Stomach (tissue), 9 donors: ENCODE data around the gene RABGAP1L. TPM values are rescaled to one million over a fixed set of nuclear protein-coding genes. Genes with fewer than 3 reads are reported as not detected.
"Not testable (repeated sequence)": the region's sequence is repeated elsewhere in the genome, so short reads cannot be mapped to it uniquely, and the experiment has no call there.

ENCODE experiments used
- DNase-seq, 2 donors: peaks; one replicate each; pipeline versions ENCODE4 v3.0.0 to v3.0.0-alpha.2; 2013 to 2019
- H3K27ac ChIP-seq, 5 donors: fragments of 200-600 bp in 4 of 5; sonication (generic) in 4 of 5; one replicate each; pipeline ENCODE4 v1.5.1; 2013 to 2019; ENCODE audit warnings: mild to moderate bottlenecking in 1 of 5, moderate library complexity in 1 of 5
- H3K27me3 ChIP-seq, 3 donors: fragments of 200-600 bp; sonication (generic); one replicate each; pipeline ENCODE4 v1.5.1; 2017 to 2019; ENCODE audit warnings: mixed run types in 1 of 3
- H3K36me3 ChIP-seq, 4 donors: fragments of 200-600 bp; sonication (generic); 1 replicate in 3 of 4; 2 replicates in 1 of 4; pipeline ENCODE4 v1.5.1; 2016 to 2019
- H3K4me1 ChIP-seq, 4 donors: fragments of 200-600 bp; sonication (generic); one replicate each; pipeline ENCODE4 v1.5.1; 2016 to 2019
- H3K4me3 ChIP-seq, 4 donors: fragments of 200-600 bp; sonication (generic) in 3 of 4; one replicate each; pipeline ENCODE4 v1.5.1; 2016 to 2019; ENCODE audit warnings: mild to moderate bottlenecking in 1 of 4
- H3K9me3 ChIP-seq, 4 donors: fragments of 200-600 bp; sonication (generic); one replicate each; pipeline ENCODE4 v1.5.1; 2016 to 2019
- EP300 ChIP-seq: sonication (generic); formaldehyde crosslinking; IDR thresholded peaks from one replicate; pipeline ENCODE4 v1.6.1; 2017; ENCODE audit warnings: antibody characterized with exemption
- POLR2A ChIP-seq, 4 donors: fragments of 450-650 bp; IDR thresholded peaks; one replicate each; pipeline ENCODE4 v1.6.1; 2016; ENCODE audit warnings: antibody characterized with exemption in 4 of 4, control low read depth in 2 of 4, mild to moderate bottlenecking in 1 of 4, moderate library complexity in 1 of 4
- POLR2AphosphoS5 ChIP-seq, 3 donors: sonication (generic); formaldehyde crosslinking; IDR thresholded peaks; one replicate each; pipeline ENCODE4 v1.6.1; 2016; ENCODE audit warnings: antibody characterized with exemption in 3 of 3
- WGBS, 5 donors: extraction: QIAGEN DNeasy Blood & Tissue Kit in 3 of 5; methylation state at CpG; one replicate each; pipeline versions ENCODE4 v1.1.5 to v1.1.7; 2013 to 2018; 5-methylcytosine and 5-hydroxymethylcytosine counted together
- intact Hi-C: fragments of 100-400 bp; cut with DNase I; formaldehyde crosslinking; loops from one replicate; pipeline ENCODE4 v1.15.1; 2023; ENCODE audit warnings: low total_unique reads
- polyA plus RNA-seq, 3 donors: library from polyadenylated mRNA; stranded (reverse); fragments of 200-250 nt; gene quantifications; one replicate each; pipeline ENCODE4 v1.2.3, GENCODE V29; 2013
- total RNA-seq, 5 donors: library from RNA; depleted of rRNA; stranded (reverse); fragments of >200 nt; gene quantifications; one replicate each; pipeline versions ENCODE4 v1.1.0 to v1.2.3, GENCODE V29; 2014 to 2016
- TF ChIP-seq, protein P1 (sequence below), 7 experiments: fragments of 450-650 bp in 4 of 7; fragments of 200-600 bp in 3 of 7; sonication (generic) in 3 of 7; IDR thresholded peaks; one replicate each; pipeline ENCODE4 v1.5.1; 2016 to 2019; ENCODE audit warnings: antibody characterized with exemption in 7 of 7, control low read depth in 2 of 7, mild to moderate bottlenecking in 1 of 7
- donor health status: healthy with polysubstance abuse.
- donor health status: Bipolar disorder and iron deficiency.
- donor health status: healthy.

RABGAP1L gene
- total and polyA plus RNA-seq, 8 donors: 14.2 to 238 (median 57.9) TPM

DNA sequence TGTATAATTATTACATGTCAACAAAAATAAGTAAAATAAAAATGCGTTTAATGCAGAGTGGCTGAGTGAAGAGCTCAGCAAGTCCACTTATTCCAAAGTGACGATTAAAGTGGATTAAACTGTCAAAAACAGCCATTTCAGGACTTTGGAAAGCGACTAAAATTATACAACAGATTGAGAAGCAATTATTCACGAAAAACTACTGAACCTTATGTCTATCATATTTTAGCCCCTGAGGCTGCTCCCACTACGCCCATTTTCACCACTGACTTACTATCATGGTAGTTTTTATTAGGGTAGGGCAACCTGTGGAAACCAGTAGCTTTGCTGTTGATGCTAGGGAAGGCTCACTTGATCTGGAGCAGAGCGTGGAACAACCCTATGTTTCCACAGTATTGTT is 174.1 kb downstream of the RABGAP1L start:
- no peak for DNase-seq
- TF ChIP-seq, protein P1, sequence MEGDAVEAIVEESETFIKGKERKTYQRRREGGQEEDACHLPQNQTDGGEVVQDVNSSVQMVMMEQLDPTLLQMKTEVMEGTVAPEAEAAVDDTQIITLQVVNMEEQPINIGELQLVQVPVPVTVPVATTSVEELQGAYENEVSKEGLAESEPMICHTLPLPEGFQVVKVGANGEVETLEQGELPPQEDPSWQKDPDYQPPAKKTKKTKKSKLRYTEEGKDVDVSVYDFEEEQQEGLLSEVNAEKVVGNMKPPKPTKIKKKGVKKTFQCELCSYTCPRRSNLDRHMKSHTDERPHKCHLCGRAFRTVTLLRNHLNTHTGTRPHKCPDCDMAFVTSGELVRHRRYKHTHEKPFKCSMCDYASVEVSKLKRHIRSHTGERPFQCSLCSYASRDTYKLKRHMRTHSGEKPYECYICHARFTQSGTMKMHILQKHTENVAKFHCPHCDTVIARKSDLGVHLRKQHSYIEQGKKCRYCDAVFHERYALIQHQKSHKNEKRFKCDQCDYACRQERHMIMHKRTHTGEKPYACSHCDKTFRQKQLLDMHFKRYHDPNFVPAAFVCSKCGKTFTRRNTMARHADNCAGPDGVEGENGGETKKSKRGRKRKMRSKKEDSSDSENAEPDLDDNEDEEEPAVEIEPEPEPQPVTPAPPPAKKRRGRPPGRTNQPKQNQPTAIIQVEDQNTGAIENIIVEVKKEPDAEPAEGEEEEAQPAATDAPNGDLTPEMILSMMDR (IDR thresholded peaks at IDR 0.05): no peak
- no peak for TF ChIP-seq POLR2AphosphoS5 (IDR thresholded peaks at IDR 0.05)
- TF ChIP-seq POLR2A (IDR thresholded peaks at IDR 0.05): no peak
- no peak for TF ChIP-seq EP300
- Histone ChIP-seq H3K27me3 (no peaks in the 10 kb centered on the region), H3K4me3 (no peak overlapping the region), H3K27ac (no peak overlapping the region), H3K4me1 (no peaks in the 10 kb centered on the region), H3K9me3 (no peaks in the 10 kb centered on the region), H3K36me3 (no peaks in the 10 kb centered on the region)
- intact Hi-C loops: no loop called here
- WGBS, 5 donors: 92 to 97% (median 94%) methylated on average over 6 of the region's 6 CpGs

DNA sequence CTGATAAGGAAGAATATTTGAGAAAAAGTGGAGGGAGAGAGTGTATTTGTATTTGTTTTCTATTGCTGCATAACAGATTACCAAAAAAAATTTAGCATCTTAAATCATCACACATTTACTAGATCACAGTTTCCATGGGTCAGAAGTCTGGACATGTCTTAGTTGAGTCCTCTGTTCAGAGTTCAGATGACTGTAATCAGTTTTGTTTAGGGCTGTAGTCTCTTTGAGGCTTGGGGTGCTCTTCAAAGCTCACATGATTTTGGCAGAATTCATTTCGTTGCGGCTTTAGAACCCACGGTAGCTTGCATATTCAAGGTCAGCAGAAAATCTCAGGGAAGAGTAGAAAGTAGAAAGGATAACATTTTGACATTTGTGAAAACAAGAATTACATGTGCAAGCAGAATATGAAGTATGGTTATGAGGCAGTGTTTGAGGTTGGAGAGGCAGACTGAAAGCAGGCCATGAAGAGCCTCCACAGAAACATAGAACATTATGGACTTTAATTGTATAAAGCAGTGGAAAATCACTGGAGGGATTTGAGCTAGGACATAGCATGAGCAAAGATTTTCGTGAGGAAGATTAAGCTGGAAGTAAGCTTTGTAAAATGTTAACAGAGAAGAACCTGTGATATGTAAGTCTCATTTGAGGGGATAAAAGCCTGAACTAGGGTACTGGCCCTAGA is 177.8 kb downstream of the RABGAP1L start:
- Histone ChIP-seq H3K4me1 (no peaks in the 10 kb centered on the region), H3K27me3 (no peaks in the 10 kb centered on the region), H3K9me3 (peaks cover 0 to 3% (median 0%) of the 10 kb centered on the region in 4 donors), H3K27ac (no peak overlapping the region), H3K4me3 (no peak overlapping the region), H3K36me3 (no peaks in the 10 kb centered on the region)
- intact Hi-C loops: no loop called here
- no peak for DNase-seq
- 82 to 91% (median 90%) methylated on average over 4 of the region's 4 CpGs for WGBS, 5 donors
- no peak for TF ChIP-seq EP300
- TF ChIP-seq POLR2AphosphoS5 (IDR thresholded peaks at IDR 0.05): no peak
- TF ChIP-seq POLR2A (IDR thresholded peaks at IDR 0.05): no peak
- TF ChIP-seq, protein P1 (IDR thresholded peaks at IDR 0.05): no peak

DNA sequence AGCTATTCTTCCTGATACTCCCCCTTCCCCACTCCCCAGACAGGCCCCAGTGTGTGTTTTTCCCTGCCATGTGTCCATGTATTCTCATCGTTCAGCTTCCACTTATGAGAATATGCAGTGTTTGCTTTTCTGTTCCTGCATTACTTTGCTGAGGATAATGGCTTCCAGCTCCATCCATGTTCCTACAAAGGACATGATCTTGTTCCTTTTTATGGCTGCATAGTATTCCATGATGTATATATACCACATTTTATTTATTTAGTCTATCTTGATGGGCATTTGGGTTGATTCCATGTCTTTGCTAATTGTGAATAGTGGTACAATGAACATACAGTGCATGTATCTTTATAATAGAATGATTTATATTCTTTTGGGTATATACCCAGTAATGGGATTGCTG is 181.1 kb downstream of the RABGAP1L start:
- H3K9me3 ChIP-seq, H3K27ac ChIP-seq, H3K4me1 ChIP-seq, H3K4me3 ChIP-seq, intact Hi-C loops, H3K27me3 ChIP-seq, H3K36me3 ChIP-seq, DNase-seq: not testable (repeated sequence)
- WGBS, 5 donors: 93 to 100% (median 94%) methylated on average over 1 of the region's 1 CpG

DNA sequence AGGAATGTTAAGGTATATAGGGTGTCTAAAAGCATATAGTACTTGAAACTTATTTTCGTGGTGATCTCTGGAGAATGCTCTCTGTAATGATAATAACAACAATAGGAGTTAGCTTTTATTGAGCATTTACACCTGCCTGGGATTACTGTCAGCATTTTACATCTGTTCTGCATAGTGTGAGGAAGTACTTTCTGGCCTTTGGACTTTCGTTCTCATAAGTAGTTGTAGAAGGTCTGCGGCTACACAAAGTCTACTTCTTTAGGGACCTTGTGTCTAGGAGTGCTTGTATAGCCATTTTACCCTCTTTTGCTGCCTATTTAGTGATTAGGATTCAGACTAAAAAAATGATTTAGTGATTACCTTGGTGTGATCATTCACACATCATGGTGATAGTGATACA is 184.8 kb downstream of the RABGAP1L start:
- intact Hi-C loops: no loop called here
- 72 to 96% (median 88%) methylated on average over 3 of the region's 3 CpGs for WGBS, 5 donors

DNA sequence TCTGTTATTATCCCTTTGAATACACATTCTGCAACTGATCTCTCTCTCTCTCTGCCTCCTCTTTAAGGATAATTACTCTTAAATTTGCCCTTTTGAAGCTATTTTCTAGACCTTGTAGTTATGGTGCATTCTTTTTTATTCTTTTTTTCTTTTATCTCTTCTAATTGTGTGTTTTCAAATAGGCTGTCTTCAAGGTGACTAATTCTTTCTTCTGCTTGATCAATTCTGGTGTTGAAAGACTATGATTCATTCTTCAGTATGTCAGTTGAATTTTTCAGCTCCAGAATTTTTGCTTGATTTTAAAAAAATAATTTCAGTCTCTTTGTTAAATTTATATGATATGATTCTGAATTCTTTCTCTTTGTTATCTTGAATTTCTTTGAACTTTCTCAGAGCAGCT is 192.8 kb downstream of the RABGAP1L start:
- no peak overlapping the region for H3K4me3 ChIP-seq
- H3K9me3 ChIP-seq: peaks cover 0 to 12% (median 2%) of the 10 kb centered on the region in 4 donors
- H3K4me1 ChIP-seq: no peaks in the 10 kb centered on the region
- H3K36me3 ChIP-seq: no peaks in the 10 kb centered on the region
- TF ChIP-seq, protein P1 (IDR thresholded peaks at IDR 0.05): no peak
- TF ChIP-seq POLR2A (IDR thresholded peaks at IDR 0.05) (no peak), EP300 (no peak), POLR2AphosphoS5 (IDR thresholded peaks at IDR 0.05) (no peak)
- H3K27ac ChIP-seq: no peak overlapping the region
- intact Hi-C loops: no loop called here
- H3K27me3 ChIP-seq: no peaks in the 10 kb centered on the region
- no peak for DNase-seq

More for the DNA sequence above, 184.8 kb downstream of the RABGAP1L start:
- no peak overlapping the region for H3K27ac ChIP-seq
- TF ChIP-seq EP300: no peak
- TF ChIP-seq POLR2A (IDR thresholded peaks at IDR 0.05): no peak
- TF ChIP-seq, protein P1 (IDR thresholded peaks at IDR 0.05): no peak
- TF ChIP-seq POLR2AphosphoS5 (IDR thresholded peaks at IDR 0.05): no peak
- H3K9me3 ChIP-seq: peaks cover 0 to 12% (median 4%) of the 10 kb centered on the region in 4 donors
- no peak for DNase-seq
- H3K36me3 ChIP-seq: no peaks in the 10 kb centered on the region
- H3K4me3 ChIP-seq: no peak overlapping the region
- H3K27me3 ChIP-seq: no peaks in the 10 kb centered on the region
- no peaks in the 10 kb centered on the region for H3K4me1 ChIP-seq
